ENCODE results near the gene TBC1D5.

The TBC1D5 gene

GRCh38 chr3:17339132-17339575 lies 403.3 kb downstream of the TBC1D5 start:
- TF ChIP-seq CTCF (IDR thresholded peaks at IDR 0.05; ENCODE audit: control insufficient read depth, extremely low read depth, insufficient read depth), result no peak
- no peak for DNase-seq (ENCODE audit: low read depth)
- no peak overlapping the region for H3K4me3 ChIP-seq (ENCODE audit: low read depth, low read length)

GRCh38 chr3:17336291-17336690 lies 406.1 kb downstream of the TBC1D5 start:
- no peak for TF ChIP-seq CTCF (IDR thresholded peaks at IDR 0.05; ENCODE audit: control insufficient read depth, extremely low read depth, insufficient read depth)
- no peak overlapping the region for H3K4me3 ChIP-seq (ENCODE audit: low read depth, low read length)
- no peak for DNase-seq (ENCODE audit: low read depth)

- H3K4me3 ChIP-seq (ENCODE audit: low read depth, low read length), result no peak overlapping the region
- no peak for DNase-seq (ENCODE audit: low read depth)
- TF ChIP-seq CTCF (IDR thresholded peaks at IDR 0.05; ENCODE audit: control insufficient read depth, extremely low read depth, insufficient read depth), result no peak
Observed at GRCh38 chr3:17333893-17334292, 408.5 kb downstream of the TBC1D5 start.

GRCh38 chr3:17333446-17333845 lies 409.0 kb downstream of the TBC1D5 start:
- no peak for DNase-seq (ENCODE audit: low read depth)
- H3K4me3 ChIP-seq (ENCODE audit: low read depth, low read length), result no peak overlapping the region
- TF ChIP-seq CTCF (IDR thresholded peaks at IDR 0.05; ENCODE audit: control insufficient read depth, extremely low read depth, insufficient read depth), result no peak

GRCh38 chr3:17330660-17331059 lies 411.8 kb downstream of the TBC1D5 start:
- H3K4me3 ChIP-seq (ENCODE audit: low read depth, low read length), result no peak overlapping the region
- no peak for DNase-seq (ENCODE audit: low read depth)
- no peak for TF ChIP-seq CTCF (IDR thresholded peaks at IDR 0.05; ENCODE audit: control insufficient read depth, extremely low read depth, insufficient read depth)

DNA sequence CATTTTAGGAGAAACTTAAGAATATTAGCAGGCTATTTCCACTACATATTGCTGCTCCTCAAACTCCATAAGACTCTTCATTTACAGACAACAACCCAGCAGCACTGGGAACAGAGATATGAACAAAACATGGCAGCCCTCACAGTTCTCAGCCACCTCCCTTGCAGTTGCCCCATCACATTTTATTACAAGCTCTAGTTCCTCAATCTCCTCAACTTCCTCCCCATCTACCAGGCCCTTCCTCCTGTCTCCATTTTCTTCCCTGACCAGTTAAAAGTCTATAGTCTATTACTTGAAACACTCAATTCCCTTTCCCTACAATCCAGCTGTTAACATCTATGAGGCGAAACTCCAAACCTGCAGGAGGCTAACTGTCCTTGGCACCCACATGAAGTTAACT lies 412.5 kb downstream of the TBC1D5 start:
- DNase-seq (ENCODE audit: low read depth), result no peak
- no peak overlapping the region for H3K4me3 ChIP-seq (ENCODE audit: low read depth, low read length)
- TF ChIP-seq CTCF (IDR thresholded peaks at IDR 0.05; ENCODE audit: control insufficient read depth, extremely low read depth, insufficient read depth), result no peak

- TF ChIP-seq CTCF (IDR thresholded peaks at IDR 0.05; ENCODE audit: control insufficient read depth, extremely low read depth, insufficient read depth), result no peak
- no peak for DNase-seq (ENCODE audit: low read depth)
- H3K4me3 ChIP-seq (ENCODE audit: low read depth, low read length), result no peak overlapping the region
Observed at GRCh38 chr3:17322106-17322793, 420.2 kb downstream of the TBC1D5 start.
